ENCODE results near the gene PRSS12.
"Not testable (repeated sequence)": the region's sequence is repeated elsewhere in the genome, so short reads cannot be mapped to it uniquely, and the experiment has no call there.

Gene PRSS12

GRCh38 chr4:118266145-118266496 lies 86.7 kb downstream of the PRSS12 start:
- not testable (repeated sequence) for H3K9ac ChIP-seq (ENCODE audit: low read depth in 1 of 2, low read length in 2 of 2); H3K4me1 ChIP-seq (ENCODE audit: control insufficient read depth in 1 of 2, insufficient read depth in 2 of 2, low read length in 2 of 2); H3K4me3 ChIP-seq (ENCODE audit: low read depth in 1 of 2, low read length in 2 of 2); H3K27ac ChIP-seq (ENCODE audit: low read depth, low read length); H3K36me3 ChIP-seq (ENCODE audit: control insufficient read depth in 1 of 2, insufficient read depth in 2 of 2, low read length in 2 of 2); H3K27me3 ChIP-seq (ENCODE audit: control insufficient read depth in 1 of 2, insufficient read depth in 2 of 2, low read length in 2 of 2); H3K9me3 ChIP-seq (ENCODE audit: control insufficient read depth in 1 of 2, low read length in 2 of 2)

DNA sequence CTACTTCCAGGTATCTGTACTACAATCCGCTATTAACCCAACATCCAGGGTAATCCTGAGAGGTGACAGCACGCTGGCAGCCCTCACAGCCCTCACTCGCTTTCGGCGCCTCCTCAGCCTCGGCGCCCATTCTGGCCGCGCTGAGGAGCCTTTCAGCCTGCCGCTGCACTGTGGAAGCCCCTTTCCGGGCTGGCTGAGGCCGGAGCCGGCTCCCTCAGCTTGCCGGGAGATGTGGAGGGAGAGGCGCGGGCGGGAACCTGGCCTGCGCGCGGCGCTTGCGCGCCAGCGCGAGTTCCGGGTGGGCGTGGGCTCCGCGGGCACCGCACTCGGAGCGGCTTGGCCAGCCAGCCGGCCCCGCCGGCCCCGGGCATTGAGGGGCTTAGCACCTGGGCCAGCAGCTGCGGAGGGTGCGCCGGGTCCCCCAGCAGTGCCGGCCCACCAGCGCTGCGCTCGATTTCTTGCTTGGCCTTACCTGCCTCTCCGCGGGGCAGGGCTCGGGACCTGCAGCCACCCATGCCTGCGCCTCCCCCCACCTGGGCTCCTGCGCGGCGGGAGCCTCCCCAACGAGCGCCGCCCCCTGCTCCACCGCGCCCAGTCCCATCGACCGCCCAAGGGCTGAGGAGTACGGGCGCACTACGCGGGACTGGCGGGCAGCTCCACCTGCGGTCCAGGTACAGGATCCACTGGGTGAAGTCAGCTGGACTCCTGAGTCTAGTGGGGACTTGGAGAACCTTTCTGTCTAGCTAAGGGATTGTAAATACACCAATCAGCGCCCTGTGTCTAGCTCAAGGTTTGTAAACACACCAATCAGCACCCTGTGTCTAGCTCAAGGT lies 87.3 kb downstream of the PRSS12 start:
- Histone ChIP-seq H3K9ac (ENCODE audit: low read depth in 1 of 2, low read length in 2 of 2) (no peak overlapping the region), H3K4me3 (ENCODE audit: low read depth in 1 of 2, low read length in 2 of 2) (peak overlapping the region; percentile 37 to 62), H3K27me3 (ENCODE audit: control insufficient read depth in 1 of 2, insufficient read depth in 2 of 2, low read length in 2 of 2) (no peaks in the 10 kb centered on the region), H3K27ac (ENCODE audit: low read depth, low read length) (no peak overlapping the region), H3K36me3 (ENCODE audit: control insufficient read depth in 1 of 2, insufficient read depth in 2 of 2, low read length in 2 of 2) (no peaks in the 10 kb centered on the region), H3K4me1 (ENCODE audit: control insufficient read depth in 1 of 2, insufficient read depth in 2 of 2, low read length in 2 of 2) (no peaks in the 10 kb centered on the region), H3K9me3 (ENCODE audit: control insufficient read depth in 1 of 2, low read length in 2 of 2) (no peaks in the 10 kb centered on the region)

DNA sequence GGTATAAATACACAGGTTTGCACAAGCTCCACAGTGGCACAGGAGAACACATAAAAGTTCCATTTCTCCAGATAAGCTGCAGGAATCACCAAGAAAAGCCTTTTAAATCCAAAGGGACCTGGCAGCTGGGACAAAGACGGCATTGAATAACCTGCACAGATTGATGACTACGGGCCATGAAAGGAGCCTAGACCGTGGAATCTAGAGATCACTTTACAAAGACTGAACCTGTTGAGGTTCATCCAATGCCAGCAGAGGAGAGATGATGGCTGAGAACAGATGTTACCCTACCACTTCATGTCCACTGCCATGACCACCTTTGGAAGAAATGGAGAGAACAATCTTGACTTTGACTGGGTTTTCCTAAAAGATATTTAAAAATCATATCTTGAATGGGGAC lies 88.7 kb downstream of the PRSS12 start:
- Histone ChIP-seq H3K4me1 (ENCODE audit: control insufficient read depth in 1 of 2, insufficient read depth in 2 of 2, low read length in 2 of 2) (no peaks in the 10 kb centered on the region), H3K9me3 (ENCODE audit: control insufficient read depth in 1 of 2, low read length in 2 of 2) (no peaks in the 10 kb centered on the region), H3K36me3 (ENCODE audit: control insufficient read depth in 1 of 2, insufficient read depth in 2 of 2, low read length in 2 of 2) (no peaks in the 10 kb centered on the region), H3K4me3 (ENCODE audit: low read depth in 1 of 2, low read length in 2 of 2) (no peak overlapping the region), H3K27me3 (ENCODE audit: control insufficient read depth in 1 of 2, insufficient read depth in 2 of 2, low read length in 2 of 2) (no peaks in the 10 kb centered on the region), H3K27ac (ENCODE audit: low read depth, low read length) (no peak overlapping the region), H3K9ac (ENCODE audit: low read depth in 1 of 2, low read length in 2 of 2) (no peak overlapping the region)

GRCh38 chr4:118260309-118260708 lies 92.5 kb downstream of the PRSS12 start:
- no peak overlapping the region for H3K27ac ChIP-seq (ENCODE audit: low read depth, low read length)
- H3K9me3 ChIP-seq (ENCODE audit: control insufficient read depth in 1 of 2, low read length in 2 of 2) = no peaks in the 10 kb centered on the region
- H3K4me3 ChIP-seq (ENCODE audit: low read depth in 1 of 2, low read length in 2 of 2) = no peak overlapping the region
- H3K36me3 ChIP-seq (ENCODE audit: control insufficient read depth in 1 of 2, insufficient read depth in 2 of 2, low read length in 2 of 2) = no peaks in the 10 kb centered on the region
- no peaks in the 10 kb centered on the region for H3K4me1 ChIP-seq (ENCODE audit: control insufficient read depth in 1 of 2, insufficient read depth in 2 of 2, low read length in 2 of 2)
- no peaks in the 10 kb centered on the region for H3K27me3 ChIP-seq (ENCODE audit: control insufficient read depth in 1 of 2, insufficient read depth in 2 of 2, low read length in 2 of 2)
- no peak overlapping the region for H3K9ac ChIP-seq (ENCODE audit: low read depth in 1 of 2, low read length in 2 of 2)

DNA sequence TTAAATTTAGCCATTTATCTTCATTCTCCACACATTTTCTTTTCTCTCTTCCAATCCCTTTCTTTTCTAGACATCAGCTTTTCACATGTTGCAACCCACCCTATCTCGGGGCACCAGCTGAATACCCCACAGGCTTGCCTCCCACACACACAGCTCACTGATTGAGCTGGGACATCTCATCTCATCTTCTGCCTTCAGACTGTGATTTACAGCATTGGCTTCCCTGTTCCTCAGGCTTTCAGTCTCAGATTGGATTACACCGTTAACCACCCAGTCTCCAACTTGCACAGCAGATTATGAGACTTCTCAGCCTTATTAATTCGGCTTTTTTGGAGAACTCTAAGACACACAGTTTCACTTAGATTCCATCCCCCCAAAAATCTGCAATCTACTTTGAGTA lies 93.7 kb downstream of the PRSS12 start:
- no peaks in the 10 kb centered on the region for H3K27me3 ChIP-seq (ENCODE audit: control insufficient read depth in 1 of 2, insufficient read depth in 2 of 2, low read length in 2 of 2)
- no peak overlapping the region for H3K27ac ChIP-seq (ENCODE audit: low read depth, low read length)
- H3K36me3 ChIP-seq (ENCODE audit: control insufficient read depth in 1 of 2, insufficient read depth in 2 of 2, low read length in 2 of 2) = no peaks in the 10 kb centered on the region
- no peaks in the 10 kb centered on the region for H3K9me3 ChIP-seq (ENCODE audit: control insufficient read depth in 1 of 2, low read length in 2 of 2)
- H3K4me1 ChIP-seq (ENCODE audit: control insufficient read depth in 1 of 2, insufficient read depth in 2 of 2, low read length in 2 of 2) = no peaks in the 10 kb centered on the region
- no peak overlapping the region for H3K9ac ChIP-seq (ENCODE audit: low read depth in 1 of 2, low read length in 2 of 2)
- H3K4me3 ChIP-seq (ENCODE audit: low read depth in 1 of 2, low read length in 2 of 2) = no peak overlapping the region

DNA sequence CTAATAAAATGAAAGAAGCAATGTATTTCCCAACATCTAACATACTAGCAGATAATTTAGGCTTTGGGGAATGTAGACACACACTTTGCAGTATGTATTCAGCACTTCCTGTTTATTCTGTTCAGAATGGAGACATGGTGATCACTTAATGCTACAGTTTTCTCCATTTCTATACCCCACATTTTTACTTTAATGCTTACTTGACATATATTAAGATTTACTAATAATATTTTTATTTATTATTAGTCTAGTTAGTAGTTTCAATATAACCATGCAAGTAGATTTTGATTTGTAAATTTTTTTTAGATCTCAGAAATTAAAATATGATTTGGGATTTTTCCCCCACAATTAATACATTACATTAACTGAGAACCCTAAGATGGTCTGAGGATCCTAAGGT lies 98.4 kb downstream of the PRSS12 start:
- H3K9me3 ChIP-seq (ENCODE audit: control insufficient read depth in 1 of 2, low read length in 2 of 2) = no peaks in the 10 kb centered on the region
- no peaks in the 10 kb centered on the region for H3K4me1 ChIP-seq (ENCODE audit: control insufficient read depth in 1 of 2, insufficient read depth in 2 of 2, low read length in 2 of 2)
- no peaks in the 10 kb centered on the region for H3K36me3 ChIP-seq (ENCODE audit: control insufficient read depth in 1 of 2, insufficient read depth in 2 of 2, low read length in 2 of 2)
- no peaks in the 10 kb centered on the region for H3K27me3 ChIP-seq (ENCODE audit: control insufficient read depth in 1 of 2, insufficient read depth in 2 of 2, low read length in 2 of 2)
- no peak overlapping the region for H3K27ac ChIP-seq (ENCODE audit: low read depth, low read length)
- no peak overlapping the region for H3K9ac ChIP-seq (ENCODE audit: low read depth in 1 of 2, low read length in 2 of 2)
- H3K4me3 ChIP-seq (ENCODE audit: low read depth in 1 of 2, low read length in 2 of 2) = no peak overlapping the region

- Histone ChIP-seq H3K27me3 (ENCODE audit: control insufficient read depth in 1 of 2, insufficient read depth in 2 of 2, low read length in 2 of 2) (no peaks in the 10 kb centered on the region), H3K27ac (ENCODE audit: low read depth, low read length) (no peak overlapping the region), H3K4me3 (ENCODE audit: low read depth in 1 of 2, low read length in 2 of 2) (no peak overlapping the region), H3K9me3 (ENCODE audit: control insufficient read depth in 1 of 2, low read length in 2 of 2) (no peaks in the 10 kb centered on the region), H3K36me3 (ENCODE audit: control insufficient read depth in 1 of 2, insufficient read depth in 2 of 2, low read length in 2 of 2) (no peaks in the 10 kb centered on the region), H3K4me1 (ENCODE audit: control insufficient read depth in 1 of 2, insufficient read depth in 2 of 2, low read length in 2 of 2) (no peaks in the 10 kb centered on the region), H3K9ac (ENCODE audit: low read depth in 1 of 2, low read length in 2 of 2) (no peak overlapping the region)
Observed at GRCh38 chr4:118249890-118250289, 102.9 kb downstream of the PRSS12 start.

DNA sequence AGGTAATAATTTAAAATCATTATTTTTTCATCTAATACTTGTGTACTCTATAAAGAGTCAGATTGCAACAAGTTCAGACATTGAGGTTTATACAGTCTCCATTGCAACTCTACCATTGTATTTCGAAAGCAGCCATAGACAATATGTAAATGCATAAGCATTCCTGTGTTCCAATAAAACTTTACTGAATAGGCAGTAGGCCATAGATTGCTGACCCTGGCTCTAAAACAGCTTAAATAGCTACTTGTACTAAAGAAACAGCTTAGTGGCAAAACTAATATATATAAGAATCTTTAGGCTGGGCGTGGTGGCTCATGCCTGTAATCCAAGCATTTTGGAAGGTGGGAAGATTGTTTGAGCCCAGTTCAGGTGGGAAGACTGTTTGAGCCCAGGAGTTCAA lies 115.3 kb downstream of the PRSS12 start:
- H3K4me1 ChIP-seq (ENCODE audit: control insufficient read depth in 1 of 2, insufficient read depth in 2 of 2, low read length in 2 of 2) = no peaks in the 10 kb centered on the region
- H3K27me3 ChIP-seq (ENCODE audit: control insufficient read depth in 1 of 2, insufficient read depth in 2 of 2, low read length in 2 of 2) = no peaks in the 10 kb centered on the region
- H3K36me3 ChIP-seq (ENCODE audit: control insufficient read depth in 1 of 2, insufficient read depth in 2 of 2, low read length in 2 of 2) = no peaks in the 10 kb centered on the region
- H3K9ac ChIP-seq (ENCODE audit: low read depth in 1 of 2, low read length in 2 of 2) = no peak overlapping the region
- no peak overlapping the region for H3K27ac ChIP-seq (ENCODE audit: low read depth, low read length)
- H3K9me3 ChIP-seq (ENCODE audit: control insufficient read depth in 1 of 2, low read length in 2 of 2) = no peaks in the 10 kb centered on the region
- H3K4me3 ChIP-seq (ENCODE audit: low read depth in 1 of 2, low read length in 2 of 2) = no peak overlapping the region

DNA sequence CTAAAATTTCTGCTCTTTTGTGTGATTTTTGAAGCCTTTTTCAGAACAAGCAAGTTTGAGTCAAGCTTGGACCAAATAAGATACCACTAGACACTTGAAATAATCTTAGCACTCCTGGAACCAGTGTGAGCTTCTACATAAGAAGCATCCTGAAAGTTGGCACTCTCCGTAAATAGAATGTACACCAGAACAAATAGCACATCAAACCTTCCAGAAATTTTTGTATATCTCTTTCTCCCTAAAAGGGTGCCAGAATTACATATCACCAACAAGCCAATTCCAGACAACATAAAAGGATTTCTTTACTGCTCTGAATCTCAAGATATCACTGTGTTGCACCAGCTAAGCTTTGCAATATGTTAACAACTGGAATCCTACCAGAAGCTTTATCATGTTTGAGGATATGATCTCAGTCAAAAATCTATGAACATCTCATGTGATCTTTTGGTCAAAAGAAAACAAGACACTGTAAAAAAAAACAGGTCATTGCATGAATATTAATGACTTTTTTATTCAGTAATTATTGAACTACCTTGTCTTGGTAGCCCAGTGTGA lies 117.2 kb downstream of the PRSS12 start:
- Histone ChIP-seq H3K9me3 (ENCODE audit: control insufficient read depth in 1 of 2, low read length in 2 of 2) (no peaks in the 10 kb centered on the region), H3K4me1 (ENCODE audit: control insufficient read depth in 1 of 2, insufficient read depth in 2 of 2, low read length in 2 of 2) (no peaks in the 10 kb centered on the region), H3K36me3 (ENCODE audit: control insufficient read depth in 1 of 2, insufficient read depth in 2 of 2, low read length in 2 of 2) (no peaks in the 10 kb centered on the region)

More for the DNA sequence above, 117.2 kb downstream of the PRSS12 start:
- H3K27ac ChIP-seq (ENCODE audit: low read depth, low read length) = no peak overlapping the region
- H3K4me3 ChIP-seq (ENCODE audit: low read depth in 1 of 2, low read length in 2 of 2) = no peak overlapping the region
- H3K9ac ChIP-seq (ENCODE audit: low read depth in 1 of 2, low read length in 2 of 2) = no peak overlapping the region
- H3K27me3 ChIP-seq (ENCODE audit: control insufficient read depth in 1 of 2, insufficient read depth in 2 of 2, low read length in 2 of 2) = no peaks in the 10 kb centered on the region

All from duodenal mucosa (tissue), 2 donors.